AG10803 (cell line): ENCODE measurements around the gene SORCS3.

ENCODE experiments used
- DNase-seq: peaks from one replicate; pipeline ENCODE4 v3.0.0; 2010; ENCODE audit warnings: low read depth
- H3K4me3 ChIP-seq: 2 replicates; pipeline ENCODE4 v1.5.1; 2011; ENCODE audit warnings: mild to moderate bottlenecking, low read length, control low read depth
- CTCF ChIP-seq: conservative IDR thresholded peaks from 2 replicates; pipeline ENCODE4 v1.5.1; 2011; ENCODE audit warnings: mild to moderate bottlenecking, low read length, control low read depth, inconsistent platforms

Gene SORCS3

GRCh38 chr10:105185161-105185560 lies 544.1 kb downstream of the SORCS3 start:
- DNase-seq = no peak
- no peak for TF ChIP-seq CTCF
- no peak overlapping the region for H3K4me3 ChIP-seq

- DNase-seq = peak; percentile 49
- no peak for TF ChIP-seq CTCF
- no peak overlapping the region for H3K4me3 ChIP-seq
These were observed 546.2 kb downstream of the SORCS3 start for GRCh38 chr10:105187243-105187642.

- TF ChIP-seq CTCF = no peak
- no peak overlapping the region for H3K4me3 ChIP-seq
- DNase-seq = peak; percentile 68
These were observed 547.8 kb downstream of the SORCS3 start for GRCh38 chr10:105188737-105189462.

- no peak for TF ChIP-seq CTCF
- H3K4me3 ChIP-seq = no peak overlapping the region
- peak; percentile 70 for DNase-seq
These were observed 548.3 kb downstream of the SORCS3 start for GRCh38 chr10:105189463-105189800.

- no peak overlapping the region for H3K4me3 ChIP-seq
- DNase-seq = no peak
- TF ChIP-seq CTCF = no peak
These were observed 551.1 kb downstream of the SORCS3 start for GRCh38 chr10:105192146-105192545.

- TF ChIP-seq CTCF = no peak
- H3K4me3 ChIP-seq = no peak overlapping the region
- no peak for DNase-seq
These were observed 551.8 kb downstream of the SORCS3 start for GRCh38 chr10:105192861-105193260.

- no peak overlapping the region for H3K4me3 ChIP-seq
- TF ChIP-seq CTCF = no peak
- DNase-seq = no peak
These were observed 554.7 kb downstream of the SORCS3 start for GRCh38 chr10:105195831-105196230.
